Panc1 (cell line): ENCODE results near the gene FNBP1L. TPM values are rescaled to one million over a fixed set of nuclear protein-coding genes. Genes with fewer than 3 reads are reported as not detected.

Experiments used
- ATAC-seq: fragments of 200-7000 bp; cut with Tn5 transposase; 2 replicates; pipeline ENCODE4 v1.9.1; 2020; ENCODE audit warnings: mild to moderate bottlenecking, moderate library complexity
- BruUV-seq: library from RNA; stranded (reverse); fragments of 400-500 nt; replicated peaks from 2 replicates; lab custom pipeline; 2021; lab: Mats Ljungman, UMichigan
- CTCF ChIA-PET: fragments of 300-600 bp; sonication (Branson Sonifier 250); formaldehyde crosslinking; loops from one replicate; lab custom pipeline; 2022; ENCODE audit warnings: antibody characterized with exemption; lab: Charles Lee
- POLR2A ChIA-PET: fragments of 300-600 bp; sonication (Branson Sonifier 250); formaldehyde crosslinking; loops from one replicate; lab custom pipeline; 2022; ENCODE audit warnings: antibody characterized with exemption; lab: Charles Lee
- DNase-seq: peaks from one replicate; pipeline ENCODE4 v3.0.0-alpha.2; 2010; ENCODE audit warnings: low read depth, low spot score
- H3K27ac ChIP-seq: 2 replicates; pipeline ENCODE4 v1.5.1; 2011; ENCODE audit warnings: mild to moderate bottlenecking, low read length, inconsistent platforms
- H3K27me3 ChIP-seq: fragments of 200-500 bp; sonication (Bioruptor generic); 2 replicates; pipeline ENCODE4 v1.6.0; 2014; ENCODE audit warnings: low read length, inconsistent platforms; ENCODE audit not compliant: control insufficient read depth, insufficient read depth
- H3K36me3 ChIP-seq: fragments of 200-500 bp; sonication (Bioruptor generic); 2 replicates; pipeline ENCODE4 v1.5.1; 2014; ENCODE audit warnings: inconsistent platforms, mild to moderate bottlenecking, low read length, moderate library complexity; ENCODE audit not compliant: control insufficient read depth, insufficient read depth
- H3K4me1 ChIP-seq: 2 replicates; pipeline ENCODE4 v1.5.1; 2011; ENCODE audit warnings: inconsistent platforms, mild to moderate bottlenecking, low read length, moderate library complexity; ENCODE audit not compliant: control insufficient read depth, insufficient read depth
- H3K4me3 ChIP-seq, 2 experiments: 2 replicates each; pipeline ENCODE4 v1.5.1; 2011 to 2012; ENCODE audit warnings: low read depth in 2 of 2, low read length in 2 of 2, mild to moderate bottlenecking in 2 of 2, inconsistent platforms in 1 of 2, moderate library complexity in 1 of 2
- H3K9me3 ChIP-seq: fragments of 200-500 bp; sonication (Bioruptor generic); 2 replicates; pipeline ENCODE4 v1.5.1; 2014; ENCODE audit warnings: low read depth, mild to moderate bottlenecking, inconsistent platforms, low read length, moderate library complexity; ENCODE audit not compliant: control insufficient read depth, insufficient read depth
- CTCF ChIP-seq: fragments of 450-650 bp; IDR thresholded peaks from 2 replicates; pipeline ENCODE4 v1.5.1; 2017; ENCODE audit warnings: mild to moderate bottlenecking
- POLR2AphosphoS5 ChIP-seq: IDR thresholded peaks from 2 replicates; pipeline ENCODE4 v1.6.1; 2012; ENCODE audit warnings: mild to moderate bottlenecking, low read depth, low read length, moderate library complexity
- REST ChIP-seq, 2 experiments: IDR thresholded peaks; 2 replicates each; pipeline ENCODE4 v1.6.1; 2011 to 2012; ENCODE audit warnings: low read depth in 2 of 2, control low read depth in 1 of 2, low read length in 1 of 2, mild to moderate bottlenecking in 1 of 2, moderate library complexity in 1 of 2; ENCODE audit not compliant: insufficient read depth in 1 of 2
- SIN3A ChIP-seq: IDR thresholded peaks from 2 replicates; pipeline ENCODE4 v1.6.1; 2012; ENCODE audit warnings: low read depth, mild to moderate bottlenecking, low read length, moderate library complexity, borderline replicate concordance; ENCODE audit not compliant: insufficient read depth
- TCF7L2 ChIP-seq: IDR thresholded peaks from 2 replicates; pipeline ENCODE4 v1.6.1; 2011; ENCODE audit warnings: mild to moderate bottlenecking, low read depth, low read length, inconsistent platforms
- in situ Hi-C: cut with HindIII; loops from 2 replicates; pipeline ENCODE4 v1.10.0; 2016; ENCODE audit warnings: low sequenced_read_pairs, low pct_unique_long_range_greater_than_20kb
- intact Hi-C: fragments of 100-400 bp; cut with micrococcal nuclease; formaldehyde crosslinking; loops from one replicate; pipeline ENCODE4 v1.10.0; 2022; ENCODE audit not compliant: unreplicated experiment
- total RNA-seq: library from RNA; stranded (reverse); gene quantifications from one replicate; pipeline ENCODE4 v1.2.1, GENCODE V29; 2021; ENCODE audit not compliant: unreplicated experiment

FNBP1L gene
- total RNA-seq, 1 experiment from 2014 or later = 25.1 TPM

GRCh38 chr1:93434987-93435386, 12.9 kb upstream of the FNBP1L start:
- POLR2A ChIA-PET = no interaction called here

GRCh38 chr1:93435443-93435842, 12.5 kb upstream of the FNBP1L start:
- intact Hi-C loops = loop anchor here (10.0 kb wide), 1 partner anchor 179 kb away; no protein-coding TSS in a partner anchor
- H3K9me3 ChIP-seq = no peaks in the 10 kb centered on the region
- no peak overlapping the region for H3K4me3 ChIP-seq
- ChIA-PET CTCF (interaction anchor here (0.5 kb wide), 1 partner anchor 207 kb away, joined by 5 read pairs; no protein-coding TSS in a partner anchor), POLR2A (no interaction called here)
- no peak for DNase-seq
- TF ChIP-seq SIN3A (no peak), TCF7L2 (no peak), CTCF (no peak), REST (IDR thresholded peaks at IDR 0.05; ENCODE audit: insufficient read depth in 1 of 2, low read depth in 2 of 2, low read length in 1 of 2) (no peak), POLR2AphosphoS5 (no peak)
- no peak for ATAC-seq
- H3K27ac ChIP-seq = no peak overlapping the region
- no peaks in the 10 kb centered on the region for H3K36me3 ChIP-seq
- BruUV-seq = no TSS peak
- in situ Hi-C loops = no loop called here
- H3K27me3 ChIP-seq = no peaks in the 10 kb centered on the region
- H3K4me1 ChIP-seq = no peaks in the 10 kb centered on the region; the same call in 1 of the 2 replicates

More at GRCh38 chr1:93434987-93435386, 12.9 kb upstream of the FNBP1L start:
- DNase-seq (no peak), ATAC-seq (no peak)
- Histone ChIP-seq H3K9me3 (no peaks in the 10 kb centered on the region), H3K27ac (no peak overlapping the region), H3K27me3 (no peaks in the 10 kb centered on the region), H3K4me1 (no peaks in the 10 kb centered on the region; the same call in 1 of the 2 replicates), H3K4me3 (no peak overlapping the region), H3K36me3 (no peaks in the 10 kb centered on the region)
- intact Hi-C loops = loop anchor here (10.0 kb wide), 1 partner anchor 180 kb away; no protein-coding TSS in a partner anchor
- CTCF ChIA-PET = interaction anchor here (1.8 kb wide), 1 partner anchor 130 kb away, joined by 5 read pairs; no protein-coding TSS in a partner anchor
- TF ChIP-seq TCF7L2 (no peak), REST (IDR thresholded peaks at IDR 0.05; ENCODE audit: insufficient read depth in 1 of 2, low read depth in 2 of 2, low read length in 1 of 2) (peak; percentile 56 to 80)
- BruUV-seq = no TSS peak
- in situ Hi-C loops = no loop called here
